Fibroblast of lung (primary cell): Measurements from ENCODE around the gene SVBP.

Experiments
- CTCF ChIP-seq, 2 donors: IDR thresholded peaks in 1 of 2; conservative IDR thresholded peaks in 1 of 2; 1 replicate in 1 of 2; 2 replicates in 1 of 2; pipeline ENCODE4 v1.5.1; 2011 to 2012; ENCODE audit warnings: low read length in 2 of 2, control low read depth in 1 of 2, inconsistent platforms in 1 of 2, low read depth in 1 of 2, mild to moderate bottlenecking in 1 of 2
- EZH2 ChIP-seq: IDR thresholded peaks from 2 replicates; pipeline ENCODE4 v1.5.1; 2012; ENCODE audit warnings: low read length, control low read depth, mild to moderate bottlenecking; ENCODE audit errors: missing control alignments

GRCh38 chr1:42806171-42806570 lies 11.0 kb downstream of the SVBP start:
- TF ChIP-seq CTCF (conservative IDR thresholded peaks at IDR 0.05 in 1 of 2, IDR thresholded peaks at IDR 0.05 in 1 of 2; ENCODE audit: low read depth in 1 of 2, low read length in 2 of 2) (no peak), EZH2 (no peak)
